Brain microvascular endothelial cell (primary cell): ENCODE results near the gene GRM8.

Experiments used
- DNase-seq: peaks from one replicate; pipeline ENCODE4 v3.0.0-alpha.2; 2020
- H3K27ac ChIP-seq: fragments of 250-450 bp; sonication (Bioruptor Pico); 2 replicates; pipeline ENCODE4 v1.5.1; 2020; ENCODE audit warnings: mild to moderate bottlenecking, moderate library complexity
- H3K27me3 ChIP-seq: fragments of 250-450 bp; sonication (Bioruptor Pico); replicated peaks from 2 replicates; pipeline ENCODE4 v1.5.1; 2020; ENCODE audit warnings: mild to moderate bottlenecking
- H3K36me3 ChIP-seq: fragments of 250-450 bp; sonication (Bioruptor Pico); replicated peaks from 2 replicates; pipeline ENCODE4 v1.5.1; 2020; ENCODE audit warnings: mild to moderate bottlenecking
- H3K4me3 ChIP-seq: 2 replicates; pipeline ENCODE4 v1.5.1; 2011; ENCODE audit warnings: low read depth, mild to moderate bottlenecking, control low read depth, low read length, moderate library complexity
- CTCF ChIP-seq: IDR thresholded peaks from 2 replicates; pipeline ENCODE4 v1.5.1; 2011; ENCODE audit warnings: low read depth, mild to moderate bottlenecking, moderate library complexity, low read length, control low read depth, inconsistent platforms; ENCODE audit errors: missing control alignments
- in situ Hi-C: cut with HindIII; loops from 2 replicates; pipeline ENCODE4 v1.10.0; 2017; ENCODE audit warnings: low sequenced_read_pairs, low pct_ligation_motif_present

GRM8 gene

GRCh38 chr7:127245607-127246006 lies 7.1 kb downstream of the GRM8 start:
- H3K27ac ChIP-seq, result no peak overlapping the region
- no peaks in the 10 kb centered on the region for H3K36me3 ChIP-seq
- TF ChIP-seq CTCF, result no peak
- peaks cover 14% of the 10 kb centered on the region for H3K27me3 ChIP-seq
- H3K4me3 ChIP-seq, result no peak overlapping the region
- in situ Hi-C loops, result no loop called here
- no peak for DNase-seq

DNA sequence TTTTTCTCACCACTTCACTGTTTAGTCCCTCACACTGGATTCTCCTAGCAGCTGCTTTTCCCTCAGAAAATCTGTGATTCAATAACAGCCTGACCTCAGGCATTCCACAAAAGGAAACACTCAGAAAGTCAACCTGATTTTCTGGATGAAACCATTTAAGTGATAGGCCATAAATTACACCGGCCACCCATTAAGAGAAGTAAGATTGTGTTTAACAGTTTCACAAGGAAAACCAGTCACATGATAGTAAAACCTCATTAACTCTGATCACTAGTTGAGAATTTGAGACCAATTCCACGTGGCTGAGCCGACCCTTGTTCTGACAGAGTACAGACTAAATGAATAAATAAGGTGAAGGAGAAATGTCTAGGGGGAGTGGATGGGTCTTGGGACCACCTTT lies 7.7 kb downstream of the GRM8 start:
- TF ChIP-seq CTCF, result no peak
- Histone ChIP-seq H3K27ac (no peak overlapping the region), H3K27me3 (peaks cover 9% of the 10 kb centered on the region), H3K36me3 (no peaks in the 10 kb centered on the region), H3K4me3 (no peak overlapping the region)
- no peak for DNase-seq
- in situ Hi-C loops, result no loop called here

GRCh38 chr7:127239814-127240213 lies 12.9 kb downstream of the GRM8 start:
- Histone ChIP-seq H3K36me3 (no peaks in the 10 kb centered on the region), H3K27me3 (no peaks in the 10 kb centered on the region), H3K27ac (no peak overlapping the region), H3K4me3 (no peak overlapping the region)
- no peak for TF ChIP-seq CTCF
- in situ Hi-C loops, result no loop called here
- DNase-seq, result no peak

DNA sequence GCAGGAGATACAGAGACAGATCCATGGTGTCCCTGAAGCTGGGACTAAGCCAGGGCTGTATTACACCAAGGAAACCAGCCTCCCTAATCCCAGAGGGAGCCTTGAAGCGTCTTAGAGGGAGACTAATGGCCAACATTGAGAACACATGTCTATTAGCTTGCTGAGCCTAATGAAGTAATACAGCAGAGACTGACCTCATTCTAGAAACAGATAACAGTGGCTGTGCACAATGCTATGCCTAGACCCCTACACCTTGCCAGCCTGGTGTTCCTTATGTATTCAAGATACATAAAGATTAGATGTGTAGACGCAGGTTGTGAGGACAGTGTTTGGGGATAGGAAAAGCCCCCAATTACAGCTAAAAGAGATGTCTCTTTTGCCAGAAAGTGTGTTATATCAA lies 19.1 kb downstream of the GRM8 start:
- DNase-seq, result no peak
- in situ Hi-C loops, result no loop called here
- H3K4me3 ChIP-seq, result no peak overlapping the region
- no peaks in the 10 kb centered on the region for H3K27me3 ChIP-seq
- no peak for TF ChIP-seq CTCF
- H3K36me3 ChIP-seq, result no peaks in the 10 kb centered on the region
- H3K27ac ChIP-seq, result no peak overlapping the region

GRCh38 chr7:127231415-127231814 lies 21.3 kb downstream of the GRM8 start:
- no peak for TF ChIP-seq CTCF
- no peak overlapping the region for H3K4me3 ChIP-seq
- H3K27ac ChIP-seq, result no peak overlapping the region
- no peaks in the 10 kb centered on the region for H3K27me3 ChIP-seq
- in situ Hi-C loops, result no loop called here
- no peak for DNase-seq
- no peaks in the 10 kb centered on the region for H3K36me3 ChIP-seq

- no peak for DNase-seq
- no peak overlapping the region for H3K4me3 ChIP-seq
- H3K36me3 ChIP-seq, result no peaks in the 10 kb centered on the region
- in situ Hi-C loops, result no loop called here
- no peaks in the 10 kb centered on the region for H3K27me3 ChIP-seq
- TF ChIP-seq CTCF, result no peak
- H3K27ac ChIP-seq, result no peak overlapping the region
These were observed 22.4 kb downstream of the GRM8 start for GRCh38 chr7:127230192-127230925.
